HG03378 (cell line): Measurements from ENCODE around the gene FOXD4L4.
"Not testable (repeated sequence)": the region's sequence is repeated elsewhere in the genome, so short reads cannot be mapped to it uniquely, and the experiment has no call there.

Experiments
- ATAC-seq: cut with Tn5 transposase; IDR thresholded peaks from one replicate; pipeline ENCODE4 v1.9.1; 2021; ENCODE audit warnings: mild to moderate bottlenecking, moderate library complexity; ENCODE audit not compliant: unreplicated experiment

FOXD4L4 gene

DNA sequence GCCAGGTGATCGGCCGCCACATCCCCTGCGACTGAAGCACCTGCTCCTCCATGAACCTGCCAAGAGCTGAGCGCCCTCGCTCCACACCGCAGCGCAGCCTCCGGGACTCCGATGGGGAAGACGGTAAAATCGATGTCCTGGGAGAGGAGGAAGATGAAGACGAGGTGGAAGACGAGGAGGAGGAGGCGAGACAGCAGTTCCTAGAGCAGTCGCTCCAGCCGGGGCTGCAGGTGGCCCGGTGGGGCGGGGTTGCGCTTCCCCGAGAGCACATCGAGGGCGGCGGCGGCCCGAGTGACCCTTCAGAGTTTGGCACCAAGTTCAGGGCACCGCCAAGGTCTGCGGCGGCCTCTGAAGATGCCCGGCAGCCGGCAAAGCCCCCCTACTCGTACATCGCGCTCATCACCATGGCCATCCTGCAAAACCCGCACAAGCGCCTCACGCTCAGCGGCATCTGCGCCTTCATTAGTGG lies at the start of gene FOXD4L4:
TSS of gene FOXD4L4 (plus strand) at position 51 of the 469 bp plus-strand sequence. CDS start at position 51, 0 bp downstream.
- ATAC-seq: not testable (repeated sequence)

DNA sequence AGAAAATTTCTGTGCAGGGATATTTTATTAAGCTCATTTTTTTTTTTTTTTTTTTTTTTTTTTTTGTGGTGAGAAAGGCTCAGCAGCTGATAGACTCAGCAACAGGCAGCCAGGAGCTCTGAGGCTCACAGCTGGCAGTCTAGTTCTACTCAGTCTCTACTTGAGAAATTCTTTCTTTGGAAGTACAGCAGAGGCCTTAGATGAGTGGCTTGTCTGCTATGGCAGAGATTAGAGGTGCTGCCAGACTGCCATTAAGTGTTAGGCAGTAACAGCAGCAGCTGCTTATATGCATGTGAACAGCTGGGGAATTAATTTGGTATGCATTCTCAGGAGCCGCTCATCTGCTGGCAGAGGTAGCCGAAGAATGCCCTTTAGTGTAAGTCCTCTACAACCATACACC lies 33.4 kb upstream of the FOXD4L4 start:
- not testable (repeated sequence) for ATAC-seq

DNA sequence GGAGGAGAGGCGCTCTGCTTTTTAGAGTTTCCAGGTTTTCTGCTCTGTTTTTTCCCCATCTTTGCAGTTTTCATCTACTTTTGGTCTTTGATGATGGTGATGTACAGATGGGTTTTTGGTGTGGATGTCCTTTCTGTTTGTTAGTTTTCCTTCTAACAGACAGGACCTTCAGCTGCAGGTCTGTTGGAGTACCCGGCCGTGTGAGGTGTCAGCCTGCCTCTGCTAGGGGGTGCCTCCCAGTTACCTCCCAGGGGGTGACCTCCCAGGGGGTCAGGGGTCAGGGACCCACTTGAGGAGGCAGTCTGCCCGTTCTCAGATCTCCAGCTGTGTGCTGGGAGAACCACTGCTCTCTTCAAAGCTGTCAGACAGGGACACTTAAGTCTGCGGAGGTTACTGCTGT lies 22.5 kb upstream of the FOXD4L4 start:
- not testable (repeated sequence) for ATAC-seq

DNA sequence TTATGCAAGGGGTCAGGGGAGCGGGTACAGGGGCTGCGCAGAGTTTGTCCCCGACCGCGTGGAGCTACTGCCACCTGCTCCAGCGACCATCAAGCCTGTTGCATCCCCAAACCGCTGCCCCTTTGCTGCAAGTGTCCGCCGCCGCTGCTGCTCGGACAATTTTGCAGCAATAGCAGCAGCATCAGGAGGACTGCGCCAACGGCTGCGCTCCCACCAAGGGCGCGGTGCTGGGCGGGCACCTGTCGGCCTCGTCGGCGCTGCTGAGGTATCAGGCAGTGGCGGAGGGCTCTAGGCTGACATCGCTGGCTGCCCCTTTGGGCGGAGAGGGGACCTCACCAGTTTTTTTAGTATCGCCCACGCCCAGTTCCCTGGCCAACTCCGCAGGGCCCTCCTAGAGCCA lies 1.2 kb downstream of the FOXD4L4 start:
- not testable (repeated sequence) for ATAC-seq
